Astrocyte (in vitro differentiated cells and primary cell): Measurements from ENCODE around the gene CALCOCO1. TPM values are rescaled to one million over a fixed set of nuclear protein-coding genes. Genes with fewer than 3 reads are reported as not detected.
A peak's percentile ranks its signal among the peaks of the same experiment; 100 is the strongest.

Experiments used
- DNase-seq: peaks from one replicate; pipeline ENCODE4 v3.0.0-alpha.2; 2010; ENCODE audit warnings: low read depth
- FAIRE-seq: peaks from 2 replicates; lab custom pipeline; 2011; peaks lifted over from hg19 to GRCh38; lab: Jason Lieb, UNC
- H2AFZ ChIP-seq: 2 replicates; pipeline ENCODE4 v1.6.0; 2012; ENCODE audit warnings: low read depth, low read length, inconsistent platforms
- H3K27ac ChIP-seq: 2 replicates; pipeline ENCODE4 v1.5.1; 2011; ENCODE audit warnings: low read depth, low read length, inconsistent platforms
- H3K27me3 ChIP-seq: 2 replicates; pipeline ENCODE4 v1.6.0; 2011; ENCODE audit warnings: low read length, inconsistent platforms; ENCODE audit not compliant: insufficient read depth
- H3K36me3 ChIP-seq: 2 replicates; pipeline ENCODE4 v1.5.1; 2011; ENCODE audit warnings: low read length, inconsistent platforms; ENCODE audit not compliant: insufficient read depth
- H3K4me1 ChIP-seq: 2 replicates; pipeline ENCODE4 v1.5.1; 2011; ENCODE audit warnings: low read length, inconsistent platforms; ENCODE audit not compliant: insufficient read depth
- H3K4me2 ChIP-seq: 2 replicates; pipeline ENCODE4 v1.6.0; 2012; ENCODE audit warnings: low read length, inconsistent platforms
- H3K4me3 ChIP-seq: 2 replicates; pipeline ENCODE4 v1.5.1; 2011; ENCODE audit warnings: low read depth, mild to moderate bottlenecking, low read length, inconsistent platforms; ENCODE audit not compliant: insufficient read depth
- H3K79me2 ChIP-seq: 2 replicates; pipeline ENCODE4 v1.6.0; 2012; ENCODE audit warnings: mild to moderate bottlenecking, low read length, inconsistent platforms; ENCODE audit not compliant: insufficient read depth
- H3K9ac ChIP-seq: 2 replicates; pipeline ENCODE4 v1.6.0; 2012; ENCODE audit warnings: mild to moderate bottlenecking, low read length, inconsistent platforms
- H3K9me3 ChIP-seq: 2 replicates; pipeline ENCODE4 v1.5.1; 2012; ENCODE audit warnings: low read depth, mild to moderate bottlenecking, low read length, inconsistent platforms; ENCODE audit not compliant: insufficient read depth
- H4K20me1 ChIP-seq: 2 replicates; pipeline ENCODE4 v1.6.0; 2012; ENCODE audit warnings: low read length, inconsistent platforms; ENCODE audit not compliant: insufficient read depth
- H3K27ac Mint-ChIP-seq: one replicate; pipeline ENCODE4 v1.8.0; 2021; ENCODE audit warnings: mild to moderate bottlenecking, mixed read lengths; ENCODE audit not compliant: unreplicated experiment
- H3K27me3 Mint-ChIP-seq: one replicate; pipeline ENCODE4 v1.8.0; 2021; ENCODE audit warnings: low read depth, mixed read lengths; ENCODE audit not compliant: unreplicated experiment
- H3K36me3 Mint-ChIP-seq: one replicate; pipeline ENCODE4 v1.8.0; 2021; ENCODE audit warnings: low read depth, mixed read lengths; ENCODE audit not compliant: unreplicated experiment
- H3K4me1 Mint-ChIP-seq: one replicate; pipeline ENCODE4 v1.8.0; 2021; ENCODE audit warnings: low read depth, mixed read lengths; ENCODE audit not compliant: unreplicated experiment
- H3K4me3 Mint-ChIP-seq: one replicate; pipeline ENCODE4 v1.8.0; 2021; ENCODE audit warnings: mild to moderate bottlenecking, moderate library complexity, mixed read lengths; ENCODE audit not compliant: unreplicated experiment
- H3K9me3 Mint-ChIP-seq: one replicate; pipeline ENCODE4 v1.8.0; 2021; ENCODE audit warnings: mild to moderate bottlenecking, mixed read lengths; ENCODE audit not compliant: unreplicated experiment
- CTCF ChIP-seq: IDR thresholded peaks from 2 replicates; pipeline ENCODE4 v1.5.1; 2011; ENCODE audit warnings: low read depth, mild to moderate bottlenecking, inconsistent platforms, low read length, moderate library complexity; ENCODE audit not compliant: insufficient read depth
- EZH2 ChIP-seq: IDR thresholded peaks from 2 replicates; pipeline ENCODE4 v1.6.1; 2012; ENCODE audit warnings: mild to moderate bottlenecking, low read length, inconsistent platforms; ENCODE audit not compliant: insufficient read depth
- total RNA-seq: library from RNA; stranded (reverse); gene quantifications from 2 replicates; pipeline ENCODE4 v1.2.1, GENCODE V29; 2021

CALCOCO1 gene
- total RNA-seq, 1 donor from 2014 or later = 85.2 TPM

- peaks cover 9% of the 10 kb centered on the region for H4K20me1 ChIP-seq
- H3K36me3 ChIP-seq = no peaks in the 10 kb centered on the region
- DNase-seq (no peak), FAIRE-seq (no peak)
- no peak overlapping the region for H3K4me3 ChIP-seq
- Mint-ChIP-seq H3K27ac (no peak overlapping the region), H3K36me3 (no peaks in the 10 kb centered on the region), H3K27me3 (peaks cover 64% of the 10 kb centered on the region), H3K9me3 (no peaks in the 10 kb centered on the region), H3K4me1 (peaks cover 3% of the 10 kb centered on the region), H3K4me3 (no peak overlapping the region)
- H3K9me3 ChIP-seq = no peaks in the 10 kb centered on the region
- peaks cover 13% of the 10 kb centered on the region for H3K4me1 ChIP-seq
- no peak for TF ChIP-seq EZH2
- no peak overlapping the region for H3K9ac ChIP-seq
- H3K27ac ChIP-seq = no peak overlapping the region
- H3K27me3 ChIP-seq = peaks cover 61% of the 10 kb centered on the region
- H3K79me2 ChIP-seq = no peaks in the 10 kb centered on the region
- H2AFZ ChIP-seq = no peak overlapping the region
- H3K4me2 ChIP-seq = no peak overlapping the region
Measured at GRCh38 chr12:53734425-53734824, 7.2 kb upstream of the CALCOCO1 start.

- FAIRE-seq (no peak), DNase-seq (no peak)
- Histone ChIP-seq H3K9ac (no peak overlapping the region), H3K36me3 (no peaks in the 10 kb centered on the region), H3K27me3 (peaks cover 54% of the 10 kb centered on the region), H3K4me2 (peak overlapping the region; percentile 39), H4K20me1 (peaks cover 5% of the 10 kb centered on the region), H3K27ac (no peak overlapping the region), H2AFZ (no peak overlapping the region), H3K79me2 (no peaks in the 10 kb centered on the region), H3K4me3 (no peak overlapping the region), H3K4me1 (peaks cover 13% of the 10 kb centered on the region), H3K9me3 (no peaks in the 10 kb centered on the region)
- Mint-ChIP-seq H3K9me3 (no peaks in the 10 kb centered on the region), H3K27me3 (peaks cover 58% of the 10 kb centered on the region), H3K36me3 (no peaks in the 10 kb centered on the region), H3K4me3 (no peak overlapping the region), H3K27ac (no peak overlapping the region), H3K4me1 (no peaks in the 10 kb centered on the region)
- TF ChIP-seq EZH2 (no peak), CTCF (no peak)
Measured at GRCh38 chr12:53733807-53734200, 6.6 kb upstream of the CALCOCO1 start.

- H4K20me1 ChIP-seq = peaks cover 5% of the 10 kb centered on the region
- Mint-ChIP-seq H3K36me3 (no peaks in the 10 kb centered on the region), H3K9me3 (no peaks in the 10 kb centered on the region), H3K4me1 (no peaks in the 10 kb centered on the region), H3K27me3 (peaks cover 55% of the 10 kb centered on the region), H3K4me3 (no peak overlapping the region), H3K27ac (no peak overlapping the region)
- peaks cover 49% of the 10 kb centered on the region for H3K27me3 ChIP-seq
- H3K27ac ChIP-seq = no peak overlapping the region
- no peak overlapping the region for H2AFZ ChIP-seq
- no peak for TF ChIP-seq CTCF
- no peak for TF ChIP-seq EZH2
- FAIRE-seq (peak; percentile 39), DNase-seq (peak; percentile 61)
- no peaks in the 10 kb centered on the region for H3K79me2 ChIP-seq
- H3K9ac ChIP-seq = no peak overlapping the region
- peak overlapping the region; percentile 39 for H3K4me2 ChIP-seq
- H3K4me3 ChIP-seq = no peak overlapping the region
- no peaks in the 10 kb centered on the region for H3K9me3 ChIP-seq
- no peaks in the 10 kb centered on the region for H3K36me3 ChIP-seq
- H3K4me1 ChIP-seq = peaks cover 13% of the 10 kb centered on the region
Measured at GRCh38 chr12:53733051-53733806, 6.0 kb upstream of the CALCOCO1 start.
